K562 (cell line): ENCODE results near the gene PTTG1IP. TPM values are rescaled to one million over a fixed set of nuclear protein-coding genes. Genes with fewer than 3 reads are reported as not detected.

ENCODE experiments used
- ATAC-seq: fragments of 200-7000 bp; cut with Tn5 transposase; 3 replicates; pipeline ENCODE4 v1.9.1; 2020; ENCODE audit warnings: moderate library complexity
- BruUV-seq: library from RNA; stranded (reverse); fragments of 400-500 nt; replicated peaks from 2 replicates; lab custom pipeline; 2021; lab: Mats Ljungman, UMichigan
- CTCF ChIA-PET: fragments of 300-600 bp; formaldehyde crosslinking; extraction: SDS; loops from one replicate; lab custom pipeline; 2021; ENCODE audit warnings: low intra/inter-chr PET ratio; lab: Yijun Ruan, JAX
- POLR2A ChIA-PET: fragments of 300-600, 350-650 bp; sonication (Branson Sonifier 250); formaldehyde crosslinking; extraction: SDS; loops from one replicate; lab custom pipeline; 2021; ENCODE audit warnings: antibody characterized with exemption, inconsistent platforms; lab: Yijun Ruan, JAX
- DNase-seq, 4 experiments: peaks; one replicate each; pipeline versions ENCODE4 v3.0.0 to v3.0.0-alpha.2; 2011 to 2018; ENCODE audit warnings: low spot score in 3 of 4, mixed read lengths in 3 of 4; ENCODE audit errors: extremely low read depth in 1 of 4
- FAIRE-seq: peaks from 2 replicates; lab custom pipeline; 2011; peaks lifted over from hg19 to GRCh38; lab: Jason Lieb, UNC
- H2AFZ ChIP-seq: 2 replicates; pipeline ENCODE4 v1.6.0; 2011; ENCODE audit warnings: low read depth, low read length, control low read depth, inconsistent platforms
- H3K27ac ChIP-seq: fragments of 200-600 bp; 3 replicates; pipeline ENCODE4 v1.8.0; 2011; ENCODE audit warnings: low read depth, mild to moderate bottlenecking, control low read depth, inconsistent platforms, low read length, moderate library complexity, mixed read lengths; ENCODE audit errors: extremely low read depth
- H3K27me3 ChIP-seq, 2 experiments: fragments of 300-600 bp in 1 of 2; 2 replicates in 1 of 2; 3 replicates in 1 of 2; pipeline versions ENCODE4 v1.6.0 to v1.8.0; 2011; ENCODE audit warnings: inconsistent platforms in 2 of 2, low read length in 2 of 2, mild to moderate bottlenecking in 1 of 2, mixed read lengths in 1 of 2, moderate library complexity in 1 of 2; ENCODE audit not compliant: control insufficient read depth in 2 of 2, insufficient read depth in 2 of 2
- H3K36me3 ChIP-seq: fragments of 300-600 bp; 3 replicates; pipeline ENCODE4 v1.8.0; 2011; ENCODE audit warnings: mild to moderate bottlenecking, low read length, inconsistent platforms; ENCODE audit not compliant: control insufficient read depth, insufficient read depth
- H3K4me1 ChIP-seq, 2 experiments: fragments of 200-600 bp in 1 of 2; replicated peaks in 1 of 2; 2 replicates in 1 of 2; 3 replicates in 1 of 2; pipeline versions ENCODE4 v1.5.1 to v1.8.0; 2011; ENCODE audit warnings: inconsistent platforms in 2 of 2, low read length in 2 of 2, mild to moderate bottlenecking in 1 of 2, mixed read lengths in 1 of 2, moderate library complexity in 1 of 2; ENCODE audit not compliant: control insufficient read depth in 2 of 2, insufficient read depth in 2 of 2
- H3K4me2 ChIP-seq: 2 replicates; pipeline ENCODE4 v1.6.1; 2011; ENCODE audit warnings: low read length, control low read depth, inconsistent platforms, mixed read lengths; ENCODE audit not compliant: insufficient read depth
- H3K4me3 ChIP-seq: fragments of 200-600 bp; sonication (generic), shearing (Covaris generic); 2 replicates; pipeline ENCODE4 v1.5.1; 2016; ENCODE audit warnings: control low read depth, inconsistent platforms
- H3K79me2 ChIP-seq: fragments of 200-600 bp; 3 replicates; pipeline ENCODE4 v1.8.0; 2011; ENCODE audit warnings: low read length, inconsistent platforms; ENCODE audit not compliant: control insufficient read depth, insufficient read depth
- H3K9ac ChIP-seq, 2 experiments: 2 replicates each; pipeline versions ENCODE4 v1.6.0 to v1.6.1; 2011; ENCODE audit warnings: low read depth in 2 of 2, low read length in 2 of 2, control low read depth in 1 of 2, inconsistent platforms in 1 of 2, mild to moderate bottlenecking in 1 of 2, mixed read lengths in 1 of 2; ENCODE audit not compliant: insufficient read depth in 1 of 2
- H3K9me1 ChIP-seq: one replicate; pipeline ENCODE4 v1.6.0; 2011; ENCODE audit warnings: inconsistent platforms, mild to moderate bottlenecking, low read length, moderate library complexity; ENCODE audit not compliant: control insufficient read depth, insufficient read depth
- H3K9me3 ChIP-seq: replicated peaks from 2 replicates; pipeline ENCODE4 v1.5.1; 2011; ENCODE audit warnings: low read depth, low read length, inconsistent platforms; ENCODE audit not compliant: control insufficient read depth, insufficient read depth
- H4K20me1 ChIP-seq: replicated peaks from 2 replicates; pipeline ENCODE4 v1.6.1; 2011; ENCODE audit warnings: low read length, inconsistent platforms, mixed read lengths; ENCODE audit not compliant: control insufficient read depth, insufficient read depth
- KHSRP ChIP-seq: fragments of 450-650 bp; IDR thresholded peaks from 2 replicates; pipeline ENCODE4 v1.6.1; 2017
- NONO ChIP-seq, 2 experiments: fragments of 200-400 bp in 1 of 2; fragments of 450-650 bp in 1 of 2; formaldehyde crosslinking in 1 of 2; IDR thresholded peaks; 2 replicates each; pipeline ENCODE4 v1.6.1; 2017; ENCODE audit warnings: low read depth in 2 of 2, mild to moderate bottlenecking in 2 of 2, moderate library complexity in 2 of 2, low read length in 1 of 2
- POLR2G ChIP-seq: fragments of 200-400 bp; formaldehyde crosslinking; IDR thresholded peaks from 2 replicates; pipeline ENCODE4 v1.6.1; 2017; ENCODE audit warnings: low read depth, mild to moderate bottlenecking, antibody characterized with exemption, low read length, moderate library complexity
- ZNF398 ChIP-seq: fragments of 250-450 bp; sonication (Bioruptor Pico); IDR thresholded peaks from 2 replicates; pipeline ENCODE4 v1.8.0; 2021; ENCODE audit warnings: moderate library complexity, mild to moderate bottlenecking, inconsistent platforms
- ZNF511 ChIP-seq: sonication (generic); formaldehyde crosslinking; IDR thresholded peaks from 2 replicates; pipeline ENCODE4 v1.8.0; 2022; ENCODE audit warnings: mild to moderate bottlenecking, missing genetic modification reagents
- ZNF551 ChIP-seq: fragments of 250-450 bp; sonication (Bioruptor Pico); IDR thresholded peaks from 2 replicates; pipeline ENCODE4 v1.5.0; 2021; ENCODE audit warnings: mild to moderate bottlenecking, moderate library complexity
- WGBS: fragments of 100-300 bp; shearing (Covaris generic); methylation state at CpG from one replicate; pipeline ENCODE4 v1.1.6; 2016; ENCODE audit warnings: low coverage, mixed read lengths; ENCODE audit not compliant: insufficient coverage; ENCODE audit errors: missing lambda C conversion rate; 5-methylcytosine and 5-hydroxymethylcytosine counted together
- in situ Hi-C: fragments of 300-500 bp; cut with MboI; formaldehyde crosslinking; loops from 4 replicates; pipeline ENCODE4 v1.15.0; 2018; ENCODE audit warnings: inconsistent platforms, mixed read lengths
- intact Hi-C: fragments of 100-400 bp; cut with micrococcal nuclease; formaldehyde crosslinking; loops from 2 replicates; pipeline ENCODE4 v1.14.2; 2022
- polyA plus RNA-seq, 8 experiments: library from polyadenylated mRNA; depleted of rRNA in 4 of 8; stranded (reverse) in 5 of 8; unstranded in 3 of 8; fragments of >200 nt; fragmentation: Nextera tagmentation in 2 of 8; fragmentation: Illumina TruSeq in 1 of 8; extraction: Ambion mirVana in 2 of 8; extraction: Trizol in 1 of 8; gene quantifications; 2 replicates each; pipeline versions ENCODE4 v1.2.1 to v1.2.3, GENCODE V29; 2011 to 2014; ENCODE audit warnings: inconsistent platforms in 1 of 8, missing spikeins in 1 of 8
- total RNA-seq, 7 experiments: library from RNA; depleted of rRNA in 6 of 7; stranded (reverse); fragments of >200 nt in 6 of 7; fragmentation: Illumina TruSeq in 2 of 7; extraction: Trizol in 2 of 7; gene quantifications; 2 replicates each; pipeline versions ENCODE4 v1.2.1 to v1.2.3, GENCODE V29; 2011 to 2021; ENCODE audit warnings: low replicate concordance in 1 of 7

Gene PTTG1IP
- total and polyA plus RNA-seq, 9 of the 15 experiments (the other 6 are each of a cell fraction or from before 2014, with no cell fraction given) = 5.0 to 99.3 (median 82.4) TPM

- ATAC-seq (no peak), FAIRE-seq (no peak), DNase-seq (no peak)
- Histone ChIP-seq H3K27ac (no peak overlapping the region), H3K27me3 (no peaks in the 10 kb centered on the region), H2AFZ (no peak overlapping the region), H3K36me3 (peaks cover 75% of the 10 kb centered on the region), H3K9me3 (no peaks in the 10 kb centered on the region), H3K9me1 (peaks cover 6% of the 10 kb centered on the region), H3K4me3 (no peak overlapping the region), H3K4me2 (no peak overlapping the region), H3K9ac (peak overlapping the region in 1 of 2 experiments; percentile 27; a peak in 1 of 4 replicates), H3K79me2 (peaks cover 35% of the 10 kb centered on the region), H3K4me1 (peaks cover 28 to 55% of the 10 kb centered on the region in 2 experiments), H4K20me1 (peaks cover 6% of the 10 kb centered on the region)
- ChIA-PET POLR2A (interaction anchor here (0.6 to 1.4 kb wide), 2 partner anchors 8 to 42 kb away, joined by 3 to 5 read pairs; no protein-coding TSS in a partner anchor), CTCF (no interaction called here)
- in situ Hi-C loops = no loop called here
- 93% methylated on average over 15 of the region's 15 CpGs for WGBS
- intact Hi-C loops = no loop called here
- BruUV-seq = no TSS peak
- TF ChIP-seq KHSRP = no peak
- no peak for TF ChIP-seq ZNF398 (CRISPR knock-in tag)
- TF ChIP-seq NONO (IDR thresholded peaks at IDR 0.05; ENCODE audit: low read depth in 2 of 2, low read length in 1 of 2) = no peak
- TF ChIP-seq POLR2G = 0 out of 2 replicates have a peak, but pooled peaks have one; percentile 29
- TF ChIP-seq ZNF551 (CRISPR knock-in tag) = no peak
- no peak for TF ChIP-seq ZNF511 (CRISPR knock-in tag)
- TF ChIP-seq, all 486 proteins: peak for 1
Measured at GRCh38 chr21:44858291-44858690, 15.2 kb downstream of the PTTG1IP start.
